ENCODE measurements around the gene SH3GL2. TPM values are rescaled to one million over a fixed set of nuclear protein-coding genes. Genes with fewer than 3 reads are reported as not detected.

SH3GL2 gene
- total RNA-seq, 5 donors from 2014 or later (not counting 1 experiment from before 2014, with no cell fraction given) = not detected

DNA sequence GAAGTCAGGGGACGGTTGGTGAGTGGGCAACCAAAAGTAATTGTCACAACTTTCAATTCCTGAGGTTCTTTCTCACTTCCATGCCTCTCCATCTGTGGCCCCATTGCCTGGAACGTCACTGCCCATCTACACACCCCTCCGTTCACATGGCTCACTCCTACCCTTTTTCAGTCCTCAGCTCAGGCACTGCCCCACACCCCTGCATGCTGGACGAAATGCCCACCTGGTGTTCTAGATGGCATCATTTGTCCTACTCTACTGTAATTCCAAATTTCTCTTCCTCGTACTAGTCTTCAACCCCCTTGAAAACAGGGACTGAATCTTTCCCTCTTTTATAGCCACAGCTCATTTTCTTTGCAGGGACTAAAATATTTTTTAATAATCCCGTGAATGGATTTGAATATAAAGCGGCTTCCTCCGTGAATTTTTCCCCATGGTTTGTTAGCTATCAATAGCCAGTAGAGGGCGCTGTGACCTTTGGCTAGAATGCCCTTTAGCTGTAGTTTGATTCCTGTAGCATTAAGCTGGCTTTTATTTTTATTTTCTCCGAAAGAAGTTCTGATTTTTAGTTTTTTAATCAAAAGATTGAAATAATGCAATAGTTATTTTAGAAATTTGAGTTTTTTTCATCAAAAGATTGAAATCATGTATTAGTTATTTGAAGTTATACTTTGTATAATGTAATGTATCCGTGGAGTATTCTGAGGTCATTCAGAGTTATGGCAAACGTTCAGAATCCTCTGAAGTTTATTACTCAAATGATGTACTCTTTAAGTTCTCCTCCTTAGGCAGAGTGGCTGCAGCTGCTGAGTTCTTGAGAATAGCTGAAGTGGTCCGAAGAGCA, 232.1 kb downstream of the SH3GL2 start:
- Mint-ChIP-seq H3K27me3 (peaks cover 6 to 10% of the 10 kb centered on the region in 2 donors), H3K9me3 (peaks cover 0 to 3% (median 0%) of the 10 kb centered on the region in 3 donors), H3K4me1 (no peaks in the 10 kb centered on the region), H3K36me3 (no peaks in the 10 kb centered on the region), H3K4me3 (no peak overlapping the region), H3K27ac (no peak overlapping the region)
- Histone ChIP-seq H3K27me3 (replicated peaks in 1 of 2; ENCODE audit: control insufficient read depth in 2 of 2, extremely low read depth in 1 of 2, insufficient read depth in 2 of 2, low read length in 1 of 2) (no peaks in the 10 kb centered on the region), H3K27ac (ENCODE audit: low read length) (no peak overlapping the region), H3K9me3 (no peaks in the 10 kb centered on the region), H3K4me3 (ENCODE audit: control insufficient read depth in 1 of 2, extremely low read depth in 1 of 2, low read length in 1 of 2) (no peak overlapping the region), H3K4me1 (ENCODE audit: control insufficient read depth in 1 of 2, extremely low read depth in 1 of 2, insufficient read depth in 2 of 2, low read length in 2 of 2) (no peaks in the 10 kb centered on the region), H3K36me3 (ENCODE audit: control insufficient read depth in 2 of 2, extremely low read depth in 1 of 2, insufficient read depth in 1 of 2, low read length in 1 of 2) (no peaks in the 10 kb centered on the region)
- peak in 3 of 35 experiments; percentile 1 to 36 (median 1) for DNase-seq
- ATAC-seq (replicated peaks in 1 of 4) = no peak
- ChIA-PET CTCF (interaction anchor here in 1 of 2 donors (1.0 kb wide), 1 partner anchor 1646 kb away, joined by 5 read pairs; no protein-coding TSS in a partner anchor), POLR2A (no interaction called here)
- WGBS (ENCODE audit: insufficient coverage) = 38% methylated on average over 5 of the region's 13 CpGs

- Mint-ChIP-seq H3K4me3 (no peak overlapping the region), H3K4me1 (no peaks in the 10 kb centered on the region), H3K27ac (no peak overlapping the region), H3K9me3 (peaks cover 0 to 3% (median 0%) of the 10 kb centered on the region in 3 donors), H3K36me3 (no peaks in the 10 kb centered on the region), H3K27me3 (peaks cover 6 to 10% of the 10 kb centered on the region in 2 donors)
- 86% methylated on average over 1 of the region's 4 CpGs for WGBS (ENCODE audit: insufficient coverage)
- Histone ChIP-seq H3K9me3 (no peaks in the 10 kb centered on the region), H3K4me1 (ENCODE audit: control insufficient read depth in 1 of 2, extremely low read depth in 1 of 2, insufficient read depth in 2 of 2, low read length in 2 of 2) (no peaks in the 10 kb centered on the region), H3K4me3 (ENCODE audit: control insufficient read depth in 1 of 2, extremely low read depth in 1 of 2, low read length in 1 of 2) (no peak overlapping the region), H3K27me3 (replicated peaks in 1 of 2; ENCODE audit: control insufficient read depth in 2 of 2, extremely low read depth in 1 of 2, insufficient read depth in 2 of 2, low read length in 1 of 2) (no peaks in the 10 kb centered on the region), H3K27ac (ENCODE audit: low read length) (no peak overlapping the region), H3K36me3 (ENCODE audit: control insufficient read depth in 2 of 2, extremely low read depth in 1 of 2, insufficient read depth in 1 of 2, low read length in 1 of 2) (no peaks in the 10 kb centered on the region)
- POLR2A ChIA-PET = no interaction called here
- no peak for ATAC-seq (replicated peaks in 1 of 4)
- no peak for DNase-seq
- CTCF ChIA-PET = interaction anchor here in 1 of 2 donors (0.7 kb wide), 1 partner anchor 1981 kb away, joined by 3 read pairs; no protein-coding TSS in a partner anchor
These were observed 234.9 kb downstream of the SH3GL2 start for GRCh38 chr9:17813798-17814197.

GRCh38 chr9:17816431-17817027, 237.7 kb downstream of the SH3GL2 start:
- DNase-seq (no peak), ATAC-seq (replicated peaks in 1 of 4) (no peak)
- Histone ChIP-seq H3K27me3 (replicated peaks in 1 of 2; ENCODE audit: control insufficient read depth in 2 of 2, extremely low read depth in 1 of 2, insufficient read depth in 2 of 2, low read length in 1 of 2) (no peaks in the 10 kb centered on the region), H3K4me1 (ENCODE audit: control insufficient read depth in 1 of 2, extremely low read depth in 1 of 2, insufficient read depth in 2 of 2, low read length in 2 of 2) (no peaks in the 10 kb centered on the region), H3K4me3 (ENCODE audit: control insufficient read depth in 1 of 2, extremely low read depth in 1 of 2, low read length in 1 of 2) (no peak overlapping the region), H3K9me3 (no peaks in the 10 kb centered on the region), H3K27ac (ENCODE audit: low read length) (no peak overlapping the region), H3K36me3 (ENCODE audit: control insufficient read depth in 2 of 2, extremely low read depth in 1 of 2, insufficient read depth in 1 of 2, low read length in 1 of 2) (no peaks in the 10 kb centered on the region)
- Mint-ChIP-seq H3K4me1 (no peaks in the 10 kb centered on the region), H3K4me3 (no peak overlapping the region), H3K9me3 (peaks cover 0 to 4% (median 3%) of the 10 kb centered on the region in 3 donors), H3K27ac (no peak overlapping the region), H3K36me3 (no peaks in the 10 kb centered on the region), H3K27me3 (peaks cover 6 to 8% of the 10 kb centered on the region in 2 donors)
- WGBS (ENCODE audit: insufficient coverage) = no CpG with 5 or more reads among the region's 1 CpG
- ChIA-PET CTCF (no interaction called here), POLR2A (no interaction called here)

DNA sequence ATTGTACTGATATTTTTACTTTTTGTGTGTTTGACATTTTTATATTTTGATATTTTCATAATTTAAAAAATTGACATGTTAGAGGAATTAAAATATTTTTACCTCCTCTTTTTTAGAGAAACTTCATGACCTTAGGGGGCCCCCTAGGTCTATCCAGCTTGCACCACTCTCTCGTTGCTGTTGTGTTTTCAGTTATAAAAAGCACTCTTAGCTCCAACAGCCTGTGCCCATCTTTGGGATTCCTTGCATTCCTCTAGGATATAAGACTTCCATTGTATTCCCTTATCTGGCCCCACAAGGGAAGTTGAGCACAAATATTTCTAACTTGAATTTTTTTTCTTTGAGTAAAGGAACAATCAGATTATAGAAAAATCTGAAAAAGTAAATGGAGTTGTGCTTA, 245.3 kb downstream of the SH3GL2 start:
- no peaks in the 10 kb centered on the region for H3K36me3 ChIP-seq (ENCODE audit: control insufficient read depth in 2 of 2, extremely low read depth in 1 of 2, insufficient read depth in 1 of 2, low read length in 1 of 2)
- no peaks in the 10 kb centered on the region for H3K4me1 ChIP-seq (ENCODE audit: control insufficient read depth in 1 of 2, extremely low read depth in 1 of 2, insufficient read depth in 2 of 2, low read length in 2 of 2)
- ChIA-PET POLR2A (no interaction called here), CTCF (no interaction called here)
- H3K27me3 ChIP-seq (replicated peaks in 1 of 2; ENCODE audit: control insufficient read depth in 2 of 2, extremely low read depth in 1 of 2, insufficient read depth in 2 of 2, low read length in 1 of 2) = no peaks in the 10 kb centered on the region
- DNase-seq = no peak
- WGBS (ENCODE audit: insufficient coverage) = no CpG with 5 or more reads among the region's 1 CpG
- no peak for ATAC-seq (replicated peaks in 1 of 4)
- H3K4me3 ChIP-seq (ENCODE audit: control insufficient read depth in 1 of 2, extremely low read depth in 1 of 2, low read length in 1 of 2) = no peak overlapping the region
- H3K27ac ChIP-seq (ENCODE audit: low read length) = no peak overlapping the region
- no peaks in the 10 kb centered on the region for H3K27me3 Mint-ChIP-seq
- H3K4me1 Mint-ChIP-seq = no peaks in the 10 kb centered on the region
- H3K9me3 Mint-ChIP-seq = peaks cover 3 to 5% (median 4%) of the 10 kb centered on the region in 3 donors
- no peak overlapping the region for H3K27ac Mint-ChIP-seq
- no peak overlapping the region for H3K4me3 Mint-ChIP-seq
- H3K36me3 Mint-ChIP-seq = no peaks in the 10 kb centered on the region
- no peaks in the 10 kb centered on the region for H3K9me3 ChIP-seq

GRCh38 chr9:17824616-17825264, 245.9 kb downstream of the SH3GL2 start:
- no peaks in the 10 kb centered on the region for H3K36me3 Mint-ChIP-seq

GRCh38 chr9:17825265-17825659, 246.4 kb downstream of the SH3GL2 start:
- Mint-ChIP-seq H3K36me3 (no peaks in the 10 kb centered on the region), H3K27me3 (no peaks in the 10 kb centered on the region)

More at GRCh38 chr9:17824616-17825264, 245.9 kb downstream of the SH3GL2 start:
- no peaks in the 10 kb centered on the region for H3K4me1 ChIP-seq (ENCODE audit: control insufficient read depth in 1 of 2, extremely low read depth in 1 of 2, insufficient read depth in 2 of 2, low read length in 2 of 2)
- H3K4me3 ChIP-seq (ENCODE audit: control insufficient read depth in 1 of 2, extremely low read depth in 1 of 2, low read length in 1 of 2) = no peak overlapping the region
- no peak overlapping the region for H3K27ac Mint-ChIP-seq
- H3K4me1 Mint-ChIP-seq = no peaks in the 10 kb centered on the region
- no peak overlapping the region for H3K27ac ChIP-seq (ENCODE audit: low read length)
- ChIA-PET CTCF (no interaction called here), POLR2A (no interaction called here)
- DNase-seq = no peak
- H3K9me3 Mint-ChIP-seq = peaks cover 3 to 5% (median 4%) of the 10 kb centered on the region in 3 donors
- H3K27me3 Mint-ChIP-seq = no peaks in the 10 kb centered on the region
- 25% methylated on average over 1 of the region's 1 CpG for WGBS (ENCODE audit: insufficient coverage)
- no peaks in the 10 kb centered on the region for H3K9me3 ChIP-seq
- no peaks in the 10 kb centered on the region for H3K27me3 ChIP-seq (replicated peaks in 1 of 2; ENCODE audit: control insufficient read depth in 2 of 2, extremely low read depth in 1 of 2, insufficient read depth in 2 of 2, low read length in 1 of 2)
- H3K36me3 ChIP-seq (ENCODE audit: control insufficient read depth in 2 of 2, extremely low read depth in 1 of 2, insufficient read depth in 1 of 2, low read length in 1 of 2) = no peaks in the 10 kb centered on the region
- no peak for ATAC-seq (replicated peaks in 1 of 4)
- no peak overlapping the region for H3K4me3 Mint-ChIP-seq

More at GRCh38 chr9:17825265-17825659, 246.4 kb downstream of the SH3GL2 start:
- Histone ChIP-seq H3K36me3 (ENCODE audit: control insufficient read depth in 2 of 2, extremely low read depth in 1 of 2, insufficient read depth in 1 of 2, low read length in 1 of 2) (no peaks in the 10 kb centered on the region), H3K27ac (ENCODE audit: low read length) (no peak overlapping the region), H3K27me3 (replicated peaks in 1 of 2; ENCODE audit: control insufficient read depth in 2 of 2, extremely low read depth in 1 of 2, insufficient read depth in 2 of 2, low read length in 1 of 2) (no peaks in the 10 kb centered on the region), H3K4me3 (ENCODE audit: control insufficient read depth in 1 of 2, extremely low read depth in 1 of 2, low read length in 1 of 2) (no peak overlapping the region), H3K4me1 (ENCODE audit: control insufficient read depth in 1 of 2, extremely low read depth in 1 of 2, insufficient read depth in 2 of 2, low read length in 2 of 2) (no peaks in the 10 kb centered on the region), H3K9me3 (no peaks in the 10 kb centered on the region)
- ATAC-seq (replicated peaks in 1 of 4) (no peak), DNase-seq (no peak)
- whole genome bisulfite sequencing (ENCODE audit: insufficient coverage) = no CpG with 5 or more reads among the region's 1 CpG
- H3K27ac Mint-ChIP-seq = no peak overlapping the region
- POLR2A ChIA-PET = no interaction called here
- H3K9me3 Mint-ChIP-seq = peaks cover 3 to 5% (median 5%) of the 10 kb centered on the region in 3 donors
- no peak overlapping the region for H3K4me3 Mint-ChIP-seq
- CTCF ChIA-PET = no interaction called here
- no peaks in the 10 kb centered on the region for H3K4me1 Mint-ChIP-seq

Data from T-cell (primary cell).